CD4-positive, alpha-beta memory T cell (primary cell): ENCODE measurements around the gene SSH2. TPM values are rescaled to one million over a fixed set of nuclear protein-coding genes. Genes with fewer than 3 reads are reported as not detected.
A peak's percentile ranks its signal among the peaks of the same experiment; 100 is the strongest.

ENCODE experiments used
- CTCF ChIA-PET: fragments of 350-600 bp; sonication (Branson Sonifier 250); formaldehyde crosslinking; loops from one replicate; lab custom pipeline; 2021; ENCODE audit warnings: inconsistent platforms; ENCODE audit not compliant: partially characterized antibody; lab: Charles Lee
- POLR2A ChIA-PET: fragments of 350-600 bp; sonication (Branson Sonifier 250); formaldehyde crosslinking; loops from one replicate; lab custom pipeline; 2021; ENCODE audit not compliant: partially characterized antibody; lab: Charles Lee
- DNase-seq, 5 donors: peaks; one replicate each; pipeline versions ENCODE4 v3.0.0 to v3.0.0-alpha.2; 2020 to 2022; ENCODE audit warnings: mixed read lengths in 1 of 5
- H3K27ac ChIP-seq: one replicate; pipeline ENCODE4 v1.7.0; 2013; ENCODE audit warnings: low read depth, low read length
- H3K27me3 ChIP-seq: 2 replicates; pipeline ENCODE4 v1.7.0; 2013; ENCODE audit warnings: mild to moderate bottlenecking, low read length, moderate library complexity; ENCODE audit not compliant: insufficient read depth
- H3K36me3 ChIP-seq: 2 replicates; pipeline ENCODE4 v1.7.0; 2013; ENCODE audit warnings: mild to moderate bottlenecking, low read length, moderate library complexity; ENCODE audit not compliant: insufficient read depth
- H3K4me1 ChIP-seq: 2 replicates; pipeline ENCODE4 v1.7.0; 2013; ENCODE audit warnings: mild to moderate bottlenecking, low read length, moderate library complexity; ENCODE audit not compliant: insufficient read depth
- H3K4me3 ChIP-seq, 2 donors: one replicate each; pipeline ENCODE4 v1.7.0; 2013; ENCODE audit warnings: low read length in 2 of 2, mild to moderate bottlenecking in 1 of 2
- H3K9me3 ChIP-seq, 2 donors: one replicate each; pipeline ENCODE4 v1.7.0; 2013; ENCODE audit warnings: low read length in 2 of 2, control low read depth in 1 of 2; ENCODE audit not compliant: control insufficient read depth in 1 of 2
- H3K27ac Mint-ChIP-seq, 7 donors: one replicate each; pipeline ENCODE4 v1.8.0; 2020 to 2021; ENCODE audit warnings: mixed read lengths in 7 of 7, mild to moderate bottlenecking in 6 of 7, inconsistent platforms in 3 of 7, moderate library complexity in 3 of 7
- H3K27me3 Mint-ChIP-seq, 2 donors: one replicate each; pipeline ENCODE4 v1.8.0; 2020 to 2021; ENCODE audit warnings: mixed read lengths in 2 of 2
- H3K36me3 Mint-ChIP-seq, 2 donors: one replicate each; pipeline ENCODE4 v1.8.0; 2020 to 2021; ENCODE audit warnings: mixed read lengths in 2 of 2, inconsistent platforms in 1 of 2, mild to moderate bottlenecking in 1 of 2
- H3K4me1 Mint-ChIP-seq, 4 donors: one replicate each; pipeline ENCODE4 v1.8.0; 2020 to 2021; ENCODE audit warnings: mixed read lengths in 4 of 4, mild to moderate bottlenecking in 1 of 4
- H3K4me3 Mint-ChIP-seq, 8 donors: one replicate each; pipeline ENCODE4 v1.8.0; 2020 to 2021; ENCODE audit warnings: mixed read lengths in 8 of 8, mild to moderate bottlenecking in 7 of 8, moderate library complexity in 6 of 8, inconsistent platforms in 3 of 8
- H3K9me3 Mint-ChIP-seq, 8 donors: one replicate each; pipeline ENCODE4 v1.8.0; 2020 to 2021; ENCODE audit warnings: mixed read lengths in 8 of 8, mild to moderate bottlenecking in 5 of 8, inconsistent platforms in 3 of 8, moderate library complexity in 1 of 8
- intact Hi-C: fragments of 100-400 bp; cut with micrococcal nuclease; formaldehyde crosslinking; loops from one replicate; pipeline ENCODE4 v1.15.1; 2023
- polyA plus RNA-seq, 2 donors: library from polyadenylated mRNA; unstranded; fragments of 300-500 nt; fragmentation: Illumina TruSeq; gene quantifications; one replicate each; pipeline ENCODE4 v1.2.3, GENCODE V29; 2021
- total RNA-seq, 2 experiments: library from RNA; stranded (reverse); gene quantifications; one replicate each; pipeline ENCODE4 v1.2.3, GENCODE V29; 2021

The SSH2 gene
- total and polyA plus RNA-seq, 4 experiments from 2014 or later, result 13.5 to 70.4 (median 54.2) TPM

- H3K27ac Mint-ChIP-seq, result peak overlapping the region in 2 of 7 donors; percentile 37 to 64
- peaks cover 0 to 1% of the 10 kb centered on the region in 2 donors for H3K36me3 Mint-ChIP-seq
- H3K4me3 Mint-ChIP-seq, result peak overlapping the region in 5 of 8 donors; percentile 23 to 63 (median 25)
- H3K9me3 Mint-ChIP-seq, result no peaks in the 10 kb centered on the region
- no peaks in the 10 kb centered on the region for H3K27me3 ChIP-seq
- H3K27ac ChIP-seq, result no peak overlapping the region
- ChIA-PET POLR2A (interaction anchor here (0.8 to 1.5 kb wide), 3 partner anchors 19 to 30 kb away, joined by 3 to 4 read pairs (median 3); no protein-coding TSS in a partner anchor), CTCF (interaction anchor here (0.6 to 22.5 kb wide), 5 partner anchors 13 to 507 kb away, joined by 3 to 523 read pairs (median 5); partner anchors contain the start of genes ABHD15 and TP53I13)
- no peak overlapping the region for H3K4me3 ChIP-seq
- peaks cover 12 to 30% (median 23%) of the 10 kb centered on the region in 4 donors for H3K4me1 Mint-ChIP-seq
- H3K36me3 ChIP-seq, result no peaks in the 10 kb centered on the region
- DNase-seq, result no peak
- H3K27me3 Mint-ChIP-seq, result no peaks in the 10 kb centered on the region
- peaks cover 36% of the 10 kb centered on the region for H3K4me1 ChIP-seq
- intact Hi-C loops, result loop anchor here (10.0 kb wide), 1 partner anchor 483 kb away; no protein-coding TSS in a partner anchor
- H3K9me3 ChIP-seq, result no peaks in the 10 kb centered on the region
Observed at GRCh38 chr17:29611351-29612093, 318.5 kb downstream of the SSH2 start.

GRCh38 chr17:29610395-29610794, 319.6 kb downstream of the SSH2 start:
- no peaks in the 10 kb centered on the region for H3K36me3 ChIP-seq
- H3K36me3 Mint-ChIP-seq, result peaks cover 0 to 1% of the 10 kb centered on the region in 2 donors
- no peaks in the 10 kb centered on the region for H3K9me3 ChIP-seq
- peaks cover 25% of the 10 kb centered on the region for H3K4me1 ChIP-seq
- intact Hi-C loops, result loop anchor here (10.0 kb wide), 1 partner anchor 484 kb away; no protein-coding TSS in a partner anchor
- H3K4me3 ChIP-seq, result no peak overlapping the region
- no peaks in the 10 kb centered on the region for H3K27me3 Mint-ChIP-seq
- POLR2A ChIA-PET, result interaction anchor here (1.0 kb wide), 1 partner anchor 14 kb away, joined by 3 read pairs; no protein-coding TSS in a partner anchor
- H3K27me3 ChIP-seq, result no peaks in the 10 kb centered on the region
- CTCF ChIA-PET, result interaction anchor here (2.8 to 22.5 kb wide), 3 partner anchors 16 to 35 kb away, joined by 6 to 523 read pairs (median 20); partner anchors contain the start of genes ABHD15, ANKRD13B and TP53I13
- H3K27ac ChIP-seq, result no peak overlapping the region
- no peaks in the 10 kb centered on the region for H3K9me3 Mint-ChIP-seq
- no peak for DNase-seq
- no peak overlapping the region for H3K4me3 Mint-ChIP-seq
- H3K27ac Mint-ChIP-seq, result peak overlapping the region in 1 of 7 donors; percentile 19
- H3K4me1 Mint-ChIP-seq, result peaks cover 6 to 19% (median 16%) of the 10 kb centered on the region in 4 donors

- Histone ChIP-seq H3K36me3 (no peaks in the 10 kb centered on the region), H3K9me3 (no peaks in the 10 kb centered on the region), H3K27me3 (no peaks in the 10 kb centered on the region), H3K4me3 (no peak overlapping the region), H3K4me1 (peaks cover 10% of the 10 kb centered on the region), H3K27ac (no peak overlapping the region)
- DNase-seq, result no peak
- Mint-ChIP-seq H3K27me3 (no peaks in the 10 kb centered on the region), H3K36me3 (no peaks in the 10 kb centered on the region), H3K4me3 (no peak overlapping the region), H3K4me1 (peaks cover 3 to 5% (median 4%) of the 10 kb centered on the region in 4 donors), H3K27ac (no peak overlapping the region), H3K9me3 (no peaks in the 10 kb centered on the region)
- POLR2A ChIA-PET, result interaction anchor here (1.2 kb wide), 1 partner anchor 9 kb away, joined by 3 read pairs; no protein-coding TSS in a partner anchor
- CTCF ChIA-PET, result interaction anchor here (4.0 to 22.5 kb wide), 3 partner anchors 9 to 34 kb away, joined by 20 to 523 read pairs (median 21); partner anchors contain the start of genes ABHD15, ANKRD13B and TP53I13
- intact Hi-C loops, result no loop called here
Observed at GRCh38 chr17:29608986-29609385, 321.0 kb downstream of the SSH2 start.

GRCh38 chr17:29607557-29608195, 322.4 kb downstream of the SSH2 start:
- H3K4me1 ChIP-seq, result no peaks in the 10 kb centered on the region
- peaks cover 0 to 2% (median 0%) of the 10 kb centered on the region in 4 donors for H3K4me1 Mint-ChIP-seq
- H3K4me3 Mint-ChIP-seq, result no peak overlapping the region
- no peaks in the 10 kb centered on the region for H3K9me3 ChIP-seq
- no peak for DNase-seq
- ChIA-PET CTCF (interaction anchor here (0.9 to 22.5 kb wide), 4 partner anchors 8 to 33 kb away, joined by 4 to 523 read pairs (median 20); partner anchors contain the start of genes ABHD15, ANKRD13B and TP53I13), POLR2A (no interaction called here)
- H3K27ac ChIP-seq, result no peak overlapping the region
- H3K4me3 ChIP-seq, result no peak overlapping the region
- no peaks in the 10 kb centered on the region for H3K27me3 Mint-ChIP-seq
- H3K27ac Mint-ChIP-seq, result no peak overlapping the region
- no peaks in the 10 kb centered on the region for H3K36me3 ChIP-seq
- no peaks in the 10 kb centered on the region for H3K9me3 Mint-ChIP-seq
- no peaks in the 10 kb centered on the region for H3K36me3 Mint-ChIP-seq
- intact Hi-C loops, result no loop called here
- H3K27me3 ChIP-seq, result no peaks in the 10 kb centered on the region

GRCh38 chr17:29603109-29603674, 326.8 kb downstream of the SSH2 start:
- no peak overlapping the region for H3K27ac ChIP-seq
- H3K9me3 Mint-ChIP-seq, result no peaks in the 10 kb centered on the region
- CTCF ChIA-PET, result interaction anchor here (1.1 kb wide), 1 partner anchor 10 kb away, joined by 3 read pairs; no protein-coding TSS in a partner anchor
- H3K36me3 Mint-ChIP-seq, result no peaks in the 10 kb centered on the region
- no peak for DNase-seq
- H3K4me1 ChIP-seq, result no peaks in the 10 kb centered on the region
- H3K4me3 ChIP-seq, result no peak overlapping the region
- no peaks in the 10 kb centered on the region for H3K36me3 ChIP-seq
- intact Hi-C loops, result no loop called here
- no peaks in the 10 kb centered on the region for H3K4me1 Mint-ChIP-seq
- H3K9me3 ChIP-seq, result no peaks in the 10 kb centered on the region
- H3K27me3 ChIP-seq, result no peaks in the 10 kb centered on the region
- H3K4me3 Mint-ChIP-seq, result no peak overlapping the region
- H3K27me3 Mint-ChIP-seq, result no peaks in the 10 kb centered on the region
- POLR2A ChIA-PET, result no interaction called here
- no peak overlapping the region for H3K27ac Mint-ChIP-seq

- H3K9me3 ChIP-seq, result no peaks in the 10 kb centered on the region
- ChIA-PET POLR2A (interaction anchor here (1.0 kb wide), 1 partner anchor 16 kb away, joined by 3 read pairs; no protein-coding TSS in a partner anchor), CTCF (interaction anchor here (1.0 to 1.2 kb wide), 3 partner anchors 16 to 20 kb away, joined by 3 read pairs; no protein-coding TSS in a partner anchor)
- intact Hi-C loops, result no loop called here
- H3K27ac ChIP-seq, result no peak overlapping the region
- Mint-ChIP-seq H3K27ac (no peak overlapping the region), H3K4me1 (peaks cover 0 to 4% (median 3%) of the 10 kb centered on the region in 4 donors), H3K4me3 (no peak overlapping the region), H3K36me3 (peaks cover 0 to 1% of the 10 kb centered on the region in 2 donors), H3K9me3 (no peaks in the 10 kb centered on the region), H3K27me3 (no peaks in the 10 kb centered on the region)
- DNase-seq, result no peak
- H3K36me3 ChIP-seq, result no peaks in the 10 kb centered on the region
- H3K4me3 ChIP-seq, result no peak overlapping the region
- H3K27me3 ChIP-seq, result no peaks in the 10 kb centered on the region
- H3K4me1 ChIP-seq, result peaks cover 14% of the 10 kb centered on the region
Observed at GRCh38 chr17:29597361-29598172, 332.5 kb downstream of the SSH2 start.
